KOPT-K1 (cell line): ENCODE data around the gene GATC.

ENCODE experiments used
- H3K27ac ChIP-seq: fragments of 200-600 bp; sonication (generic); 2 replicates; pipeline ENCODE4 v1.5.1; 2016; ENCODE audit warnings: antibody characterized with exemption, mild to moderate bottlenecking, low read depth, low read length; ENCODE audit not compliant: poor library complexity, severe bottlenecking
- H3K36me3 ChIP-seq: fragments of 200-600 bp; sonication (generic); 2 replicates; pipeline ENCODE4 v1.5.1; 2017; ENCODE audit warnings: antibody characterized with exemption, mild to moderate bottlenecking, low read length, moderate library complexity; ENCODE audit not compliant: insufficient read depth
- H3K9me3 ChIP-seq: fragments of 200-600 bp; sonication (generic); 2 replicates; pipeline ENCODE4 v1.5.1; 2017; ENCODE audit warnings: antibody characterized with exemption, low read length, mild to moderate bottlenecking; ENCODE audit not compliant: insufficient read depth, poor library complexity, severe bottlenecking

The GATC gene

GRCh38 chr12:120496413-120497340 is 50.4 kb downstream of the GATC start:
- peaks cover 44% of the 10 kb centered on the region for H3K36me3 ChIP-seq
- no peaks in the 10 kb centered on the region for H3K9me3 ChIP-seq
- H3K27ac ChIP-seq, result peak overlapping the region; percentile 66

GRCh38 chr12:120497524-120498150 is 51.4 kb downstream of the GATC start:
- peak overlapping the region; percentile 66 for H3K27ac ChIP-seq
- no peaks in the 10 kb centered on the region for H3K9me3 ChIP-seq
- H3K36me3 ChIP-seq, result peaks cover 50% of the 10 kb centered on the region

GRCh38 chr12:120498870-120499515 is 52.7 kb downstream of the GATC start:
- peaks cover 62% of the 10 kb centered on the region for H3K36me3 ChIP-seq
- H3K27ac ChIP-seq, result no peak overlapping the region
- no peaks in the 10 kb centered on the region for H3K9me3 ChIP-seq

- H3K36me3 ChIP-seq, result peaks cover 74% of the 10 kb centered on the region
- H3K27ac ChIP-seq, result no peak overlapping the region
- H3K9me3 ChIP-seq, result no peaks in the 10 kb centered on the region
These were observed 54.3 kb downstream of the GATC start for GRCh38 chr12:120500581-120500980.

GRCh38 chr12:120504587-120504986 is 58.3 kb downstream of the GATC start:
- Histone ChIP-seq H3K27ac (no peak overlapping the region), H3K36me3 (peaks cover 71% of the 10 kb centered on the region), H3K9me3 (no peaks in the 10 kb centered on the region)

- Histone ChIP-seq H3K9me3 (no peaks in the 10 kb centered on the region), H3K36me3 (peaks cover 52% of the 10 kb centered on the region), H3K27ac (no peak overlapping the region)
These were observed 62.3 kb downstream of the GATC start for GRCh38 chr12:120508537-120508936.
